HEK293T (cell line): ENCODE measurements around the gene PDIA6.

Source experiments
- ARNT ChIP-seq: fragments of 450-650 bp; IDR thresholded peaks from 2 replicates; pipeline ENCODE4 v1.6.1; 2017; ENCODE audit warnings: mild to moderate bottlenecking
- FOXA1 ChIP-seq: fragments of 450-650 bp; IDR thresholded peaks from 2 replicates; pipeline ENCODE4 v1.6.1; 2016; ENCODE audit warnings: mild to moderate bottlenecking
- NFRKB ChIP-seq: fragments of 450-650 bp; IDR thresholded peaks from 2 replicates; pipeline ENCODE4 v1.6.1; 2016; ENCODE audit warnings: mild to moderate bottlenecking, moderate library complexity
- SUZ12 ChIP-seq: fragments of 450-650 bp; IDR thresholded peaks from 2 replicates; pipeline ENCODE4 v1.6.1; 2016; ENCODE audit warnings: mild to moderate bottlenecking
- TARDBP ChIP-seq: fragments of 450-650 bp; IDR thresholded peaks from 2 replicates; pipeline ENCODE4 v1.6.1; 2016

DNA sequence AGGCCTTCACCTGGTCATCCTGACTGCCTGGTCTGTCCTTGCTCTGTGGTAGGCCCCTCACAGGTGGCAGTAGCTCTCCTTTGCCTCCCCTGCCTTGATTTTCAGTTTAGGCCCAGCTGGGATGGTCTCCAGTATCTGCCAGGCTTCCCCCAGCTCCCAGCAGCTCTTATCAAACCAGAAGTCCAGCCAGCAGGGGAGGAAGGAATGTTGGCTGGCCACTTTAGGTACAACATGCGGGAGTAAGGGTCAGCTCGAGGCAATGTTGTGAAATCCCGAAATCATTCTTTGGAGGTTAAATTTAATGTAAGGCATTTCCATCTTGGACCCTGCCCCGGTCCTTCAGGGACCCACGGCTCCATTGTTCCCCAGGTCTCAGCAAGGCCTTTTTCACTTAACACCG, 74.4 kb downstream of the PDIA6 start:
- TF ChIP-seq NFRKB (no peak), FOXA1 (no peak), ARNT (no peak), TARDBP (no peak), SUZ12 (no peak)
